Islet precursor cell (in vitro differentiated cells): Measurements from ENCODE around the gene RNF180.

Source experiments
- DNase-seq: peaks from one replicate; pipeline ENCODE4 v3.0.0-alpha.2; 2018

The RNF180 gene, protein sequence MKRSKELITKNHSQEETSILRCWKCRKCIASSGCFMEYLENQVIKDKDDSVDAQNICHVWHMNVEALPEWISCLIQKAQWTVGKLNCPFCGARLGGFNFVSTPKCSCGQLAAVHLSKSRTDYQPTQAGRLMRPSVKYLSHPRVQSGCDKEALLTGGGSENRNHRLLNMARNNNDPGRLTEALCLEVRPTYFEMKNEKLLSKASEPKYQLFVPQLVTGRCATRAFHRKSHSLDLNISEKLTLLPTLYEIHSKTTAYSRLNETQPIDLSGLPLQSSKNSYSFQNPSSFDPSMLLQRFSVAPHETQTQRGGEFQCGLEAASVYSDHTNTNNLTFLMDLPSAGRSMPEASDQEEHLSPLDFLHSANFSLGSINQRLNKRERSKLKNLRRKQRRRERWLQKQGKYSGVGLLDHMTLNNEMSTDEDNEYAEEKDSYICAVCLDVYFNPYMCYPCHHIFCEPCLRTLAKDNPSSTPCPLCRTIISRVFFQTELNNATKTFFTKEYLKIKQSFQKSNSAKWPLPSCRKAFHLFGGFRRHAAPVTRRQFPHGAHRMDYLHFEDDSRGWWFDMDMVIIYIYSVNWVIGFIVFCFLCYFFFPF

GRCh38 chr5:64165500-64166200 is at the start of gene RNF180:
Gene RNF180 (plus strand): TSS chr5:64165843. CDS start chr5:64200808, 34,965 bp downstream.
- DNase-seq = peak; percentile 81

DNA sequence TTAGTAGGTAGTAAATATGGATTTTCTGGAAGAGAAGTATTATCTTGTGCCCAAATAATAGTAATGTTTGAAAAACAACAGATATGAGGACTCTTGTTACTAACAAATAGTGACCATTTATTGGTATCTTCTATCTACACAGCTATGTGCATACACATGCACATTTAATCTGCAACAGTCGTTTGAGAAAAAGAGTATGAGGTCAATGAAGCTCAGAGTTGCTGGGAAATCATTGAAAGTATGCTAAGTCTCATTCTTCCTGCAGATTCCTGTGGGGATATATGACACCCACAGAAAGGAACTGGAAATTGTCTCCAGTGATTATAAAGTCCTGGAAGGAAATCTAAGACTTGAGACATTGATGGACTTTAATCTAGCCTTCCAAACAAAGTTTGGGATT is 40.1 kb upstream of the RNF180 start:
- DNase-seq = no peak

DNA sequence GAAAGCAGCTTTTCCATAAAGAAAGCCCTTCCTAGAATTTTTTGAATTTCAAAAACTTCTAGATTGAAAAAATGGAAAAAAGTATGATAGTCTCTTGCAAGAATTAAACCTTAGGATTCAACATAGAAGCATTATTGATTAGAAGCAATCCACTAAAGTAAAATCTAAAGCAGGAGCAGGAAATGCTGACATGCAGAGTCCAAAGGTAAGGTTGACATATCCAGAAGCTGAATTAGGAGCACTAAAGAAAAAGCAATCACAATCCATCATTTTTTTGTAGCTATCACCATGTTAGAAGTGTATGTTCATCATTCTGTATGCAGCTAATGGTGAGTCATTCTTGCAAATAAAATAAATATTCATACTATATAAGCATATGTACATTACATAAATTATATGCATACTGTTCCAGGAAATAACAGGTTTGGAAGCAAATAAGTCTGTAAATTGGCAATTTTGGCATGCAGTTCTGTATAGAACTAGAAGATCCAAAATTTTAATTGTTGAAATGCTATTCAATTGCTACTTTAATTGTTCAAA is 39.4 kb upstream of the RNF180 start:
- no peak for DNase-seq

GRCh38 chr5:64140018-64140417 is 25.6 kb upstream of the RNF180 start:
- no peak for DNase-seq

- no peak for DNase-seq
Measured at GRCh38 chr5:64144425-64145215, 21.0 kb upstream of the RNF180 start.

- no peak for DNase-seq
Measured at GRCh38 chr5:64145216-64145895, 20.3 kb upstream of the RNF180 start.

GRCh38 chr5:64147379-64147778 is 18.3 kb upstream of the RNF180 start:
- DNase-seq = no peak

DNA sequence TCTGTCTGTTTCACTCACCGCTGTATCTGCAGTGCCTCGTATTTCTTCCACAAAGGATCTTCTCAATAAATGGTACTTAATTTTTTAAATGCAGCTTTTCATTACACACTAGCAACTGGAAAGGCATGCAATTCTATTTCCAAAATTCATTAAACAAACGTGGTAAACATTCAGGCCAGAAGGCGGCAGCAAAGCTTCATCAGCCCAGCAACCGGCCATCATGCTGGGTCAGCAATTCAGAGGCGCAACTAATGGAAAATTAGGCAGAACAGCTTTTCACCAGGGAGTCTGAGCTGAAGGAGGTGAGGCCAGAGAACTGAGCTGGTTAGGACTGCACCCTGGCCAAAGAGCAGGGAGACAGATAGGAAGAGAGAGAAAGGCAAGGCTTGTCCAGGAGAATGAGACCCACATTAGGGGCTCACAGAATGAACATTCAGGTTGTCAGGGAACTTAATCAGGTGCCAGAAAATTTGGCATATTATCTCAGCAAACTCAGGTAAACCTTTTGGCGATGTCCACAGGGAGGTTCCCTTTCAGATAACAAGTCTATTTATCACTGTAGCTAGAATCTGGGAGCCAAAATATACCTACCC is 17.7 kb upstream of the RNF180 start:
- DNase-seq = peak; percentile 74

GRCh38 chr5:64149268-64149667 is 16.4 kb upstream of the RNF180 start:
- no peak for DNase-seq

GRCh38 chr5:64149857-64150521 is 15.7 kb upstream of the RNF180 start:
- DNase-seq = no peak

DNA sequence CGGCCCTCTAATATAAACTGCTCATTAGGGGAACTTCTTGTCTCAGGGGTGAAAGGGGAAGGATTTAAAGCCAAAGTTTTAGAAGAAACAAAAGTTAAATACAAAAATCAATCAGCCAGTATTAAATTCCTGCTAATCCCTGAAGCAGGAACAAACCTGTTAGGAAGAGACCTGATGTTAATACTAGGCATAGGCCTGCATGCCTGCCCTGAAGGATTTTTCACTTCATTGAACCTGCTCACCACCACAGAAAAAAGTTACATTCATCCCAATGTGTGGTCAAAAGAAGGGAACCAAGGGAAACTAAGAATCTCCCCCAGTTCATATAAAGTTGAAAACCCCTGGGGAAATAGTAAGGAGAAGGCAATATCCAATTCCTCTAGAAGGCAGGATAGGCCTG is 9.4 kb upstream of the RNF180 start:
- no peak for DNase-seq

- DNase-seq = no peak
Measured at GRCh38 chr5:64158827-64159226, 6.8 kb upstream of the RNF180 start.

DNA sequence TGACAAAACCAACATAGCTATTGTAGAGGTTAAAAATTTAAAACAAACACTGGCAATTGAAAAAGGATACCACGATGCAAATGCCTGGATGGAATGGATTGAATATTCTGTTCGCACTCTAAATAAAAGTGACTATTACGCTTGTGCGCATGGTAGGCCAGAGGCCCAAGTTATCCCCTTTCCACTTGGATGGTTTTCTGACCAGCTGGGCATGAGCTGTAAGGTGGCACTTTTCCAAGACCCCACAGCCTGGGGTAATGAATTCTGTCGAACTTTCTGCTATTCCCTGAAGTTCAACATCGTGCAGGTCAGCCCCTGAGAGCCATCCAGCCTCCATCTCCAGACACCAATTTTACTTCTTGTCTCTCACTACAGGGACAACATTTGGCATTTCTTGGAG is 5.4 kb upstream of the RNF180 start:
- DNase-seq = no peak

GRCh38 chr5:64161420-64161819 is 4.2 kb upstream of the RNF180 start:
- DNase-seq = no peak

DNA sequence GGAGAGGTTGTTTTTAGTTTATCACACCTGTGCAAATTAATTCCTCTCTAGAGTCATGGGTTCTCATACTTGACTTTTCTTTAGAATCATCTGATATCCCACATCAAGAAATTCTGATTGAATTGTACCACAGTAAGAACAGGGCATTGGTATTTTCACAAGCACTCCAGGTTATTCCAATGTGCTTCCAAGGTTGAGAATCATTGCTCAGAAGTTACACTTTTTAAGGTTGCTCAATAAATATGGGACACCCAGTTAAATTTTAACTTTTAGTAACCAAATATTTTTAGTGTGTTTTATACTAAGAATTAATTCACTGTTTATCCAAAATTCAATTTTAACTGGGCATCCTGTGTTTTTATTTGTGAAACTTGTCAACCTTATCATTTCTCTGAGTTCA is 2.5 kb upstream of the RNF180 start:
- DNase-seq = no peak

GRCh38 chr5:64163746-64164145 is 1.9 kb upstream of the RNF180 start:
- DNase-seq = no peak

GRCh38 chr5:64164166-64164565 is 1.5 kb upstream of the RNF180 start:
- DNase-seq = no peak

DNA sequence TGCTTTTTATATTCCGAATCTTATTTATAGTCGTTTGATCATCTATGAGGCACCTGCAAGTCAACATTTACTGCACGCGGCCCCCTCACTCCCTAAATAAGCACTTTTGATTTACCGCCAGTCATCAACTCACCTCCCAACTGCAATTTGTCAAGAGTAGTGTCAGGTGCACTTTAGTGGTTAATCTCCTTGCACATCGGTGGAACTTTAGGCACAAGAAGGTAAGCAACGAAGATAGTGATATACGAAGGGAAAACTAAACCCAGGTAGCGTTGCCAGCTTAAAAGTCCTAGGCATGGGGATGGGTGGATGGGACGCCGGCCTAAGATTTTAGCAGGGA is 513 bp upstream of the RNF180 start:
- no peak for DNase-seq

GRCh38 chr5:64166201-64166959 is 737 bp downstream of the RNF180 start:
- no peak for DNase-seq

DNA sequence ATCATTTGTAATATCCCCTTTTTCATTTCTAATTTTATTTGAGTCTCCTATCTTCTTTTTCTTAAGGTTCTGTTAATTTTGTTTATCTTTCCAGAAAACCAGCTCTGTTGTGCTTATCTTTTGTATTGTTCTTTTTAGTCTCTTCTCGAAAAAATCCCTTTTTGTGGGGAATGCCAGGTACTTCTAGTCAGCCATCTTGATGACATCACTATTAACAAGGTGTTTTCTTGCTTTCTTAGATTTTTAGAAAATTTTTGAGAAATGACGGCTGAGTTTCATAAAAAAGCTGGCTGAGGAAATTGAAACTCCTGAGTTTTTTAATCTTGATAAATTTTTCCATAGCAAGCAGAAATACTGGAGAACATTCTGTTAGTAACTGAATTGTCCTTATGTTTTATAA is 10.7 kb downstream of the RNF180 start:
- no peak for DNase-seq
